NCI-H2196 treated with DMSO at 0.1 percent for 48 hours (cell line): ENCODE measurements around the gene OSBPL1A.

ENCODE experiments used
- DNase-seq: peaks from one replicate; lab custom pipeline; 2025; ENCODE audit not compliant: unreplicated experiment; lab: John Stamatoyannopoulos, UW

Gene OSBPL1A

DNA sequence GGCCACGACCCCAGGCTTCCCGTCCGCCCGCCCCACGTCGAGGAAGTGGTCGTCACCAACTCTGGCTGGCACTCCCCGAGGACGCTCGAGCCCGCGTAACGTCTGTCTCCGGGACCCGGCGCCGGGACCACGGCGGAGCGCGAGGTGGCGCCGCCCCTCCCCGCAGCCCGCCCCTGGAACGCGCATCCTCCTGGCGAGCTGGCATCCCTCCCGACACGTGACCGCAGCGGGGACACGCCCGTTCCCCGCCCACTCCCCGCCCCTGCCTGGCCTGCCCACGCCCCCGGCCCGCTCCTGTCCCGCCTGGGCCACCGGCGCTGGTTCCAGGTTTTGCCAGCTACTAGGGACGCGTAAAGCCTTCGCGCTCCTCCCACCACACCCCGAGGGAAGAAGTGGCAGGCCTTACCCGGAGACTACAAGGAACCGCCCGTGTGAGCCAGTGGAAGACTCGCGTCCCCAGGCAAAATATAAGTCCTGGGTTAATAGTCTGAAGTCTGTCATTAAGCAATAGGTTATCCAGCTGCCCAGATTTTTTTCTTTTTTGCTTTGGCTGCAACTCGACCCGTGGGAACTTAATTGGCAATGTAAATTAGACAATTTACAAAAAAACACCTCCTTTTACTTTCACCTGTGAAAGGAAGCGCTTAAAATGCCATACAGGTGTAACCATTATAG is at the start of gene OSBPL1A:
OSBPL1A (minus strand) TSS at position 131 of the 675 bp plus-strand sequence. CDS start 20,291 bp downstream, outside the sequence.
- DNase-seq, result peak; percentile 88

DNA sequence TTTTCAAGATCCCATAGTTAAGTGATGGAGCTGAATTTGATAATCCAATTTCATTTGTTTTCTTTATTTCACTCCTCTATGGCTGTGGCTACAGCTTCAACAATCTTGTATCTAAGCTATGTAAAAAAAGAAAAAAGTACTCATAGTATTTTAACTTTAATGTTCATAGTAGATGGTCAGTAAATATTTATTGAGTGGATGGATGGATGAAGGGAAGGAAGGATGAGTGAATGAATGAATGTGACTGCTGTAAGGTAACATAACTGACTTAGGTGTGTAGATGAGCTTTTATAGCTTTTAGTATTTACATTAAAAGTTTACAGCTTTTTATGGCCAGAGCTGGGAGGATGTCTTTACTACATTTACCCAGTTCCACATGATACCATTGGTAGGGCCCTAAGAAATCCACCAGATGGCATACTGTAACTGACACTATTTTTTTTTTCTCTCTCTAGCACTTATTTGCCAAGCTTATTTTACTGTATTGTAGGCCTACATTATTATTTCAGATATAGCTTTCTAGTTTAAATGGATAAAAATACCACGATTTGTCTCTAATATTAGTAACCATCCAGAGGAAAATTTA is 49.4 kb upstream of the OSBPL1A start:
- DNase-seq, result no peak

DNA sequence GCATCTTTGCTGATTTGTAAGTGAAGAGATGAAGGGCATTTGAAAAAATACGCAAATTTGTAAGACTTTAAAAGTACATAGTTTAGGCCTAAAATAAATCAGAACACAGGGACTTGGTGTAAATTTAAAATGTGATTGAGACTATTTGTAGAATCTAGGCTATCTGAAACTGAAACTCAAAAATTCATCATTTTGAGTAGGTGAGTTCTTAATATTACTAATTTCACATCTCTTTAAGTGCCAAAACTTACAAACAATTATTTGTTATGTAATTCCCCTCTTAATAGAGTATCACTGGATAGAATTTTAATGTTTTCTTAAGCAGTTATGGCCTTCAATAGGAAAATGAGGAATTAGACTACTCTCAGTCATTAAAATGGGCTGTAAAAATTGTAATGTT is 48.8 kb upstream of the OSBPL1A start:
- no peak for DNase-seq

DNA sequence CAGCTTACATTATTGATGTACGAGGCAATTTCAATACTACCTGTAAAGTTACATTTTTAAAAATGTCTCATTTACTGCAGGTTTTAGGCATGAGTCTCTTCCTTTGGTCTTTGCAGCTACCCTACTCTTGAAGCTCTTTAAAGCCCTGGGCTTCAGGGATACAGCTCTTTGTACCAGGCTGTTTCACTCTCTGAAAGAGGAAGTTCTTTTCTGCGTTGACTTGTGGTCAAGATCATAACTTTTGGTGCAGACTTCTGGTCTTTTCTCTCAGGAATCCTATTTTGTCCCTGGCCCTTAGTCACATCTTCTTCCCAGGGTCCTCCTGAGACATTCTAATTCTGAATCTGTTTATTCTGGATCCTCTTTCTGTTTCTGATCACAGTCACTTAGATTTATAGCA is 46.2 kb upstream of the OSBPL1A start:
- DNase-seq, result no peak

DNA sequence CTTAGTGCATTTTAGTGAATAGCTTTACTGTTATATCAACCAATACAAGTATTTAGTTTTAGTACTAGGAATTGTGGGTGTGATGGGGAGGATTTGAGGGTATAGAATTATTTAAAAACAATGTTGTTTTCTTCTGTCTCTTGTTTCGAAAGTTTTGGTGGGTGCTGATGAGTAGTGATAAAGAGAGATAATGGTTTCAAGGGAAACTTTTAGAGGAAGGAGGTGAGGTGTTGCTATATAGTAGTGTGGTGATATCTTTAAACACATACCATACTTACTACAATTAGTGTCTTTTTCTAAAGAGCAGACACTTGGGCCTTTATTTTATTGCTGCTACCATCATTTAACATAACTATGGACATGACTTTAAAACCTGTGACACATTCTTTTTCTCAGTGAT is 39.3 kb upstream of the OSBPL1A start:
- DNase-seq, result no peak

DNA sequence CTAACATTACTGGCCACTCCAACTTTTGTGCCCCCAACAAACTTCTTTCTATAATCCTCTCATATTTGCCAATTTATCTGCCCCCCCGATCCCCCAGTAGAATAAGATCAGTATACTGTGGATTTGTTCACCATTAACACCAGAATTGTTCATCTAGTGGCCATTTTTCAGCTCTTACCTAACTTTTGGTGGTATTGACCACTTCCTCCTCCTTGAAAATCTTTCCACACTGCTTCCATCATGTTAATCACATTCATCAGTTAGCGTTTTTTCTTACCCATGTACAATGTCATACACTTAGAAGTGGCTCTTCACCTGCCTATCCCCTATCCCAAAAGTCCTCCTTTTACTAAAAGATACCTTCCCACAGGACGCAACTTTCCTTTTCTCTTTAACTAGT is 35.0 kb upstream of the OSBPL1A start:
- no peak for DNase-seq

DNA sequence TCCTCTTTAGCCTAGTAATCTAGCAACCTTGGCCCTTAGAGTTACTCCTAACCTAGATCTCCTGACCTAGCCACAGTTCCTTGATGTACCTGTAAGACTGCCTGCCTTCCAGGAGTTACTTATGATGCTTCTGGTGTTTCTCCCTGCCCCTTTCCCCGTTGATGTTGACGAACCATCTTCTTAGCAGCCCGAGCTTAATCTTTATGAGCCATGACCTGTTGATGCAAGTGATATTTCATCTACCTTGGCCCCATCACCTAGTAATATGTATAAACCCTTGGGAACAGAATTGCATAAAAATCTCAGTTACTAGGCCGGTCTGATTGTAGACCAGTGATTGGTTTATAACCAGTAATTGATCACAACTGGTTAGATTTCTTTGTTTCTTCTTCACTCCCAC is 31.6 kb upstream of the OSBPL1A start:
- no peak for DNase-seq

DNA sequence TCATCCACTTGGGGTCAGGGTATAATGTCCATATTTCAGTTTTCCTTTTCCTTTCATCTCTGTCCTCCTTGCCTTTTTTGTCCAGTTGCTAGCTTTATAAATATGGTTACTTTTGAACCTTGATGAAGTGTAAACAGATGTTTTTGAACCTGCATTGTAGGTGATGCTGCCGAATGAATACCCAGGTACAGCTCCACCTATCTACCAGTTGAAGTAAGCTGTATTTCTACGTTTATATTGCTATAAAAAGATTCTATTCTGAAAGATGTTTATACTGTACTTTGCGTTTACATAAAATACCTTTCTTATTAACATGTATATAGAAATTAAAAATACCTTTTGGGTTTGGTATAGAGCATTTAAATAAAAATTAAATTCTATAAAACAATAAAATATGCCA is 31.1 kb upstream of the OSBPL1A start:
- no peak for DNase-seq

DNA sequence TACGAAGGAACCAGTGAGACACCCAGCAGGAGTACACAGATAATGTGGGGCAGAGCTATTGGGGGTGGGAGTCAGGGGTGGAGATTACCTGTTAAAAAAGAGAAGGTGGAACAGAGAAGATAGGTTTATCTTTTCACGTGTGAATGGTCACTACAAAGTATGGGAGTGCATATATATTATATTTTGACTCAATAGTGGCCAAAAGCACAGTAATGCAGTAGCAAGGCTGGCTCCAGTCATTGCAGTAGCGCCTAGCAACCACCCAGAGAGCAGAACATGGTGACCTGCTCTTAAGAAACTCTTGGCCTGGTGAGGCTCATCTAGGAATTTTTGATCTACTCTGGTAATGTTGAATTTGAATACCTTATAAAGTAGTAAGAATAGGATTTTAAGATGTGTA is 29.9 kb upstream of the OSBPL1A start:
- DNase-seq, result no peak

DNA sequence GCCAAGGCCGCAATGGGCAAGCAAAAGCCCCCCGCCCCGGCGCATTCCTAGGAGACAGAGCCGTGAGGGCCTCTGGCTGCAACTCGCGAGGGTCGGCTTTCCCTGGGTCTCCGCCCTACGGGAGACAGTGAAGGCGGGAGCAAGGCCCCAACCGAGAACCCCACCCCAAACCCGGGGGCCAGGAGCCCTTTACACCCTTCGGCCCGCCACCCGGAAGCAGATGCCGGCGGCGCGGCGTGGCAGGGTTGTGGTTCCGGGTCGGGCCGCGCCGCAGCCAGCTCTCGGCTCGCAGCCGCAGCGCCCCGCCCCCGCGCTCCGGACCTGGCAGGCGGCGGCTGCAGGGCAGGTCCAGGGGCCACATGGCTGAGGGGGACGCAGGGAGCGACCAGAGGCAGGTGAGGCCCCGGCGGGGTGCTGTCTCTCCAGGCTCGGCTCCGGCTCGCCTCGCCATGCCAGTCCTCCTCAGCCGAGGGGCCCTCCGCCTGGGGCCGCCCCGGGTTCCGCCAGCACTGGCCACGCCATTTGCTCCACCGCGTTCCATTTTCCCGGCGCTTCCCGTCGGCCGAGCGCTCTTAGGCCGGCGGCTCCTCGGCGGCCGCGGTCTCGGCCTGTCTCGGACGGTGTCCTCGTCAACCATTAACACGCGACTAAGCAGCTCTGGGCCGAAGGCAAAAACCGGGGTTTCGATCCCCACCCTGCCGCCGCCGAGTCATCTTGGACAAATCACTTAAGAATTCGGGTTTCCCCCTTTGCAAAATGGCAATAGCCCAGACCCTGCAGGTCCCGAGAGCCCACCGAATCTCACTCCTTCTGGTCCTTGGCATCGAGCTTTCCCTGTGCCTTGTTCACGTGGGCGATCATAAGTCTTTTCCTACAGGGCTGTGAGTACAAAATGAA is 29.0 kb upstream of the OSBPL1A start, which contains the start of gene IMPACT:
IMPACT (plus strand) TSS at position 273 of the 897 bp plus-strand sequence; CDS start at position 360, 87 bp downstream.
- no peak for DNase-seq

DNA sequence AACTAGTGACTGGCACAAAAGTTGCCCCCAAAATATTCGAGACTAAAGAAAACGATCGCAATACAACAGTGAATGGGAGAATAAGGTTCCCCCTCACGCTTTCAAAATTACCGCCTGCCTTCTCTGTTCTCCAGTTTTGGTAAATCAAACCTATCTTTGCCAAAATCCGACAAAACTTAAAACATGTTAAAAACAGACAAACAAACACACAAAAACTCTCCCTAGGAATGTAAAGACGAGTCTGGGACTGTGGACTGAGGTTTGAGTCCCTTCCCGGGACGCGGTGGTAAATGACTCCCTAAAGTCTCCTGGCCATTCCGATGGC is 28.4 kb upstream of the OSBPL1A start:
- DNase-seq, result no peak

DNA sequence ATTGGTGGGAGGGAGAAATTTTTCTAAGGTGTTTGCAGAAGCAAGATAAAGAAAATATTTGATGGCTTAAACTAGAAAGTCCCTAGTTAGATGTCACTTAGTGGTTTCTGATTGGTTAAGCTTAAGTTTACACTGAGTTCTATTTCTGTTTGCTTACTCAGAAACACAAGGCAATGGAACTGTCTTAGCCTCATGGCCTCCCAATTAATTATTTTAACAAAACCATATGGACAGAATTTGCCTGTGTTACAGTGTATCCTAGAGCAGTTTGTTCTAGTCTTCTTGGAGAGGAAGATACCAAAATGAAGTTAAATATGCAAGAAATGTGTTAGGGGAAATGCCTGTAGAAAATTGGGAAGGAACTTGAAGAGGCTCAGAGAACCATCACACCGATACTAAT is 24.2 kb upstream of the OSBPL1A start:
- DNase-seq, result no peak

DNA sequence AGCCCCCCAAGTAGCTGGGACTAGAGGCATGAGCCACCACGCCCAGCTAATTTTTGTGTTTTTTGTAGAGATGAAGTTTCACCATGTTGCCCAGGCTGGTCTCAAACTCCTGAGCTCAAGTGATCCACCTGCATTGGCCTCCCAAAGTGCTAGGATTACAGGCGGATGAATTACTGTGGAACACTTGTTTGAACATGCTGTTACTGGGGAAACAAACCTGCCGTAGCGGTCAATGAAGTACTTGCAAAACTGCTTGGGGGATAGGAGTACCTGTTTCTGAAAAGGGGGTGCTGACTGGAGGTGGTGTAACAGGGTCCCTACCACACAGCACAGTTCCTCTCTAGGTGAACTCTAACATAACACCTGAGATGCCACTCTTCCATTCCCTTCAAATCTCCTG is 22.9 kb upstream of the OSBPL1A start:
- DNase-seq, result no peak

DNA sequence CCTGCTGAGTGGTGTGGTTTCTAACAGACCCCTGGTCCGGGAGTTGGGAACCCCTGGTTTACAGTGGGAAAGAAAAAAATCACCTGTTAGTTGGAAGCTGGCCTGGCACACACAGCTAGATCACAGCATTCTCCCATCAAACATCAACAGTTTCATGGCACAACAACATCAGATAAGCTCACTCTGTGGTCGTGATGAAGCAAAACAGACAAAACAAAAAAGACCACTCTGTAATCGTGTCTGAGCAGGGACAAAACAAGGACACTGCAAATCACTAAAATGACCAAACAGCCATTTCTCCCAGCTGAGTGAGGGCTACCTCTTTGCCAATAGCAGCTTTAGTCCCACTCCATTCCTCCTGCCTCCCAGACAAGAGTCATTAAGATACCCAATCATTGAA is 19.9 kb upstream of the OSBPL1A start:
- no peak for DNase-seq

DNA sequence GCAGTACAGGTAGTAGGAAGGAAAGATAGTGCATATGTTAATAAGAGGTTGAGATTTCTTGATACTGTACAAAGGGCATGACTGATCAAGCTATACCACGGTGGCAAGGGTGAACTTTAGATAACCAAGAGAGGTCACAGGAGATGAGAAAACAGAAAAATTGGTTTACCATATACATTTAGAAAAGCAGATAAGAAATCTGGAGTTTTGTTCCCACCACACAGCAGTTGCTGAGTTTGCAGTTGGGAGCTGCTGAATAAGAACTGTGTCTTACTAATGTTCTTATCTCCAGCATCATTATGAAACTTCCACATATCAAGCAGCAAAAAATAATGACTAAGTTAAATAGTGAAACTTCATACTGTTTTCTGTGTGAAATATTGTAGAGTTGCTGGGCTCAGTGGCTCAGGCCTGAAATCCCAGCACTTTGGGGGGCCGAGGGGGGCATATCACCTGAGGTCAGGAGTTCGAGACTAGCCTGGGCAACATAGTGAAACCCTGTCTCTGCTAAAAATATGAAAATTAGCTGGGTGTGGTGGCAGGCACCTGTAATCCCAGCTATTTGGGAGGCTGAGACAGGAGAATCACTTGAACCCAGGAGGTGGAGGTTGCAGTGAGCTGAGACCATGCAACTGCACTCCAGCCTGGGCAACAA is 16.9 kb upstream of the OSBPL1A start:
- no peak for DNase-seq

DNA sequence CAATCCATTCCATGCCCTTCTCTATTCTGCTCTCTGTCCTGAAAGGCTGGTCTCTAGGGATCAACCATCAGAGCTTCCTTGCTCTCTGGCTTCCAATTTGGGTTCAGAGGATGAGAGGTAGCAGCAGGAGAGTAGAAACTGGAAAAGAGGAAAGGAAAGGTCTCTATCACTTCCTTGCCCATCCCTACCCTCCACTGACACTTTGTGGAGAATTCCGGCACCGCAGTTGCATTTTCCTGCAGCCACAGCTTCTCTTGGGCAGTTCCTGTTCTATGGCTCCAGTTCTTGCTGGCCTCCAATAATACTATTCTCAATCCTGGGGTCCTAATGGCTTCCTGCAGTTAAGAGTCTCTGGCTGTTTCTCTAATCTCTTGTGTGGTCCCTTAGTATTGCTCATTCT is 15.5 kb upstream of the OSBPL1A start:
- DNase-seq, result no peak

DNA sequence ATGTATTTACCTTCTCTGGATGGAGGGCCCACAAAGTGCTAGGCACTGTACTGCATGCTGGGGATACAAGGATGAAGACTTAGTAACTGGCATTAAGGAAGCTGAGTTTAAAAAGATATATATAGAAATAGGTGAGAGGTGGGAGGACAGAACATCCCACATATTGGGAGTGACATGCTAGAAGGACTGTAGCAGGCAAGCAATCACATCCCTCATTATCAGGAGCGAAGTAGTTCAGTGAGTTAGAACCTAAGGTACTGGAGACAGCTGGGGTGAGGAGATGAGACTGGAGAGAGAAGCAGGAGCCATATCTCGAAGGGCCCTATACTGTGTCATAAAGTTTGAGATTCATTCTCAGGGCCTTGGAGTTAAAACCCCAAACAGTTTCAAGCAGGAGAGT is 10.9 kb upstream of the OSBPL1A start:
- DNase-seq, result no peak

DNA sequence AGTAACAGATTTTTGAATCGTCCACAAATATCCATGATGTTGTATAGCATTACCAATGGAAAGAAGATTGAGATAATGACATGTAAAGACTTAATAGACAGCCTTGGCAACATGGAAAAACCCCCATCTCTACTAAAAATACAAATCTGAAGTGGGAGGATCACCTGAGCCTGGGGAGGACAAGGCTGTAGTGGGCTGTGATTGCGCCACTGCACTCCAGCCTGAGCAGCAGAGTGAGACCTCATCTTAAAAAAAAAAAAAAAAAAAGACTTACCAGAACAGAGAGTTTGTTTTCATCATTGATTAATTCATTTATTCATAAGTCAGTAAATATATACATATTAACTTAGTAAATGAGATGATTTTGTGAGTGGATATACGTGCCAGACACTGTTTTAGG is 7.0 kb upstream of the OSBPL1A start:
- no peak for DNase-seq

DNA sequence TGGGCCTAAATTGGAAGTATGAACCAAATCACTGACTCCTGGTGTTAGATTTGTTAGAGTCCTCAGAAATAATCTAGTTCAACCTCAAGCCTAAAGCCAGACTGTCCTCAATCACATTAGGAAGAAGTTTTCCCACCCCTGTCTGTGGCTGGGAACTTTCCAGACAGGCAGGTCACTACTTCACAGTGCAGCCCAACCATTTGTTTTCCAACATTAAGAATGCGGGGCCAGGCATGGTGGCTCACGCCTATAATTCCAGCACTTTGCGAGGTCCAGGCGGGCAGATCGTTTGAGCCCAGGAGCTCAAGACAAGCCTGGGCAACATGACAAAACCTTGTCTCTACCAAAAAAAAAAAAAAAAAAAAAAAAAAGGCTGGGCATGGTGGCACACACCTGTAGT is 5.5 kb upstream of the OSBPL1A start:
- DNase-seq, result no peak

DNA sequence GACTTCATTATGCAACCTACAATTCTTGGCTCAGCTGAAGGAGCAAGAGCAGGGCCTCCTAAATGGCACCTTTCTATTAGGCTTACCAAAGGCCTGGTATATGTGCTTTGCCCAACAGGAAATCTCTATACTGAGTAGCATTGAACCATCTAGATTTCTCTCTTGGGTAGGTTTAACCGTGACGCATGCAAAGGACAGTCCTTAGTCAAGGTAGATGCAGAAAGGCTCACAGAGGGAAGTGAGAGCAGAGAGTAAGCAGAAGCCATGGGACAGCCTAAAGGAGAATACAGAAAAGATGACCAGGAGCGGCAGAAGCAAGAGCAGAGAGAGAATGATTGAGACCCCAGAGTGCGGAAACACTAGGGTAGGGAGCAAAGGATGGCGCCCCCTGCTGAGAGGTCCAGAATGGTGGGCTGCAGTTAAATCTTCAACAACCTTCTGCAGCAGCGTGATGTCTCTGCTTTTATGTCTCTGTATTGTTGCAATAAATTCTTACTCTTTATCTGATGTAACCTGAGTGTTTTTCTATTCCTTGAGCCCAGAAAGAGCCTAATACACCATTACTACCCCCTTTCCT is 4.7 kb upstream of the OSBPL1A start:
- DNase-seq, result no peak

DNA sequence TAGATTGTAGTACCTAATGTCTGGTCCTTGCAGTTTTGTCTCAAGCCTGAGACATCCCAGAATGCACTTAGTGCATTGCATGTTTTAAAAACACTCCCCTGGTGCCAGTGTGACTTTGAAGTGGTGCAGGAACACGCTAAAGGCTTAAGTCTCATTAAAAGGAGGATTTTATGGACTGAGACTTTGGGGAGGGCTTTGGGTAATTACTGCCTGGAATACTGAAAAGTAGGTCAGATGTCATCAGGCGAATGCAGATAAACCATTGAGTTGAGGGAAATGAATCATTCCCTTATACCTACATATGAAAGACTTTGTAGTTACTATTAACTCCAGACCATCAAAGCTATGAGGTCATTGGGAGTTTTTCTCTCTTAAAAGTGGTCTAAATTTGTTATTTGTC is 3.0 kb upstream of the OSBPL1A start:
- no peak for DNase-seq
